HG03432 (cell line): ENCODE results near the gene RGS6.

Source experiments
- ATAC-seq: cut with Tn5 transposase; IDR thresholded peaks from one replicate; pipeline ENCODE4 v1.9.1; 2021; ENCODE audit warnings: mild to moderate bottlenecking, moderate library complexity; ENCODE audit not compliant: unreplicated experiment

The RGS6 gene

DNA sequence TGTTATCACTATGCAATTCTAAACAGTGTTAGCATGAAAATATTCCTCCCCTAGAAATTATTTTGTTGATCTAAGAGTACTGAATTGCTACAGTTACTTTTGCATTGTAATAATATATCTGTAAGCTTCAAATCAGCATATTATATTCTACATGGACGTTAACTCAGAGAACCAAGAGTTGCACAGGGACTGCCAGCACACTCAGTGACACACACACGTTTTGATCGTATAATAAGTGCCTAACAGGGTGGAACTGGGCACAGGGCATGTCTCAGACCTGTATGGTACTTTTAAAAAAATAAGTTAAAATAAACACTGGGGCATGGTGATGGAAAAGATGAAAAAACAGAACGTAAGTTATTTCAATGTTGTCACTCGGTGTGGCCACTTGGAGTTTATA, 451.6 kb downstream of the RGS6 start:
- no peak for ATAC-seq

DNA sequence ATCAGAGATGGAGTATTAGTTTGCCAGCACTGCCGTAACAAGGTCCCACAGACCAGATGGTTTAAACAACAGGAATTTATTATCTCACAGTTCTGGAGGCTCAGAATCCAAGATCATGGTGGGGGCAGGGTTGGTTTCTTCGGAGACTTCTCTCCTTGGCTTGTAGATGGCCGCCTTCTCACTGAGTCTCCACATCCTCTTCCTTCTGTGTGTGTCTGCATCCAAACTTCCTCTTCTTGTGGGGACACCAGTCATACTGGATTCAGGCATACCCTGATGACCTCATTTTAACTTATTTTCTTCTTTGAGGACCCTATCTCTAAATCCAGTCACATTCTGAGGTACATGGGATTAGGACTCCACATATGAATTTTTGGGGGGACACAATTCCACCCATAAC, 455.5 kb downstream of the RGS6 start:
- no peak for ATAC-seq

DNA sequence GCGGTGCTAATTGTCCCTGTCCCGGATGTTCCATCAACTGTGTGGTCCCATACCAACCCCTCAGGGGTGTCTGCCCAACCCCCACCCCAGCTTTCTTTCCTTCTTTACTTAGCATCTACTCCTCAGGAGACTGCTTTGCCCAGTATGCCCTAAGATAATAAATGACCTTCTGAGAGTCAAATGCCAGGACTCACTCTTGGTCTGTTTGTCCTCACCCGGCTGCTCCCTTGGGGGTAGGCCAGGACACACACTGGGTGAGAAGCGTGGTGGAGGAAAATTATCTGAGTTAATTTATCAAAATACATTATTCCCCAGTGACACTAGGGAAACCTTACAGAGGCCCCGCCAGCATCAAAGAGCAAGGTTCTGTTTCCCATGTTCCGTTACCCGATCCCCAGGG, 457.0 kb downstream of the RGS6 start:
- ATAC-seq = no peak

DNA sequence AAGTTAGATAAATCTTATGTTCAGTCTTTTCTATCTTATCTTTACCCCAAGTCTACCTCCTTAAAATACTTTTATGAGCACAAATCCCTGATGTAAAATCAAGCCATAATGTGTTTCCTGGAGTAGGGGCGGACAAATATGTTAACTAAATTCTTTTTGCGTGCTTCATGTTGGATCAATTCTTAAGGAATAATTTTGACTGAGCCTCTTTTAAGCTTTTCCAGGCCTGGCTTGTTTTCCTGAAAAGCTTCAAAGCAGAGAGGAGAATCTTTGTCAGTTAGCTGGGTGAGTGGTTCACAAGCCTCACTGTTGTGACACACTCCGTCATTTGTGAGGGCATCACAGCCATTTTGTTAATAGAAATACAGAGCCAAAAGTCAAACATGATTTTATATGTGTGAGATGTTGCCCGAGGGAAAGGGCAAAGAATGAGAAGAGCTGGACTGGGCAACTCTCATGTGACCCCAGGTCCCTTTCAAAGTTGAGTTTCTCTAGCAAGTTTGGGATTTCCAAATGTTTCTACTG, 468.9 kb downstream of the RGS6 start:
- ATAC-seq = no peak

DNA sequence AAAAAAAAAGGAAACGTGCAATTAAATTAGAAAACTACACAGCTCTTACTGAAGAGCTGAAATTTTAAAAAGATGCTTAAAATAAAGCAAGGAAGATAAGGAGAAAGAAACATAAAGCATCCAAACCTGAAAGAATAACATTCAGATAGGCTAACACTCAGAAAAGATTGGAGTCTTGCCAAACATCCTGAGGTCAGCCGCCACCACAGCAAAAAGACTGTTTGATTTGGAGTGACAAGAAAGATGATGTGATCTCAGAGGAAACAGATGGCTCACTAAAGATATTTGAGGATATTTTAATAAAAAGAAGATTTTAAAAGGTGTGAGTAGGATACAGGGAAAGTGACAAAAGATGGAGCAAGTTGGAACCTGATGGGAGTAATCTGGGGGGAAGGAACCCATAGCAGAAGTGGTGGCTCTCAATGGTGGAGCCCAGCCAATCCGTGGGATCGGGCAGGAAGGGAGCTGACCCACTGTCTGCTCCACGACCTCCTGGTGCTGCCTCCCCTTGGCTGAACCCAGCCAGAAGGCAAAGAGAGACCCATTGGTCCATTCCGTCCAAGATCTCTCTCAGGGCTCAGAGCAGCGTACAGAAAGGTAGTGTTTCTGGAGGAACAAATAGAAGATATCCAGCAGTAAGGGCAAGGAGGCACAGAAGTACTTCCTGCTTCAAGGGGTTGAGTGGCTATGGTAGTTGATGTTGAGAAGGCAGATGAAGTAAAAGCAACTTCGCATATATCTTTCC, 469.6 kb downstream of the RGS6 start:
- ATAC-seq = no peak

DNA sequence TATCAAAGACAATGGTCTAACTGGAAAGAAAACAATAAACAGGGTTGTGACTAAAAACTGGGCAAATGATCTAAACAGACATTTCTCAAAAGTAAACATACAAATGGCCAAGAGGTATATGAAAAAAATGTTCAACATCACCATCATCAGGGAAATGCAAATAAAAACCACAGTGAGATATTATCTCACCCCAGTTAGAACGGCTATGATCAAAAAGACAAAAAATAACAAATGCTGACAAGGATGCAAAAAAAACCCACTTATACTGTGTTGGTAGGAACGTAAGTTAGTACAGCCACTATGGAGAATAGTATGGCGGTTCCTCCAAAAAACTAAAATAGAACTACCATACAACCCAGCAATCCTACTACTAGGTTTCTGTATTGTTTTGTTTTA, 470.1 kb downstream of the RGS6 start:
- ATAC-seq = no peak

DNA sequence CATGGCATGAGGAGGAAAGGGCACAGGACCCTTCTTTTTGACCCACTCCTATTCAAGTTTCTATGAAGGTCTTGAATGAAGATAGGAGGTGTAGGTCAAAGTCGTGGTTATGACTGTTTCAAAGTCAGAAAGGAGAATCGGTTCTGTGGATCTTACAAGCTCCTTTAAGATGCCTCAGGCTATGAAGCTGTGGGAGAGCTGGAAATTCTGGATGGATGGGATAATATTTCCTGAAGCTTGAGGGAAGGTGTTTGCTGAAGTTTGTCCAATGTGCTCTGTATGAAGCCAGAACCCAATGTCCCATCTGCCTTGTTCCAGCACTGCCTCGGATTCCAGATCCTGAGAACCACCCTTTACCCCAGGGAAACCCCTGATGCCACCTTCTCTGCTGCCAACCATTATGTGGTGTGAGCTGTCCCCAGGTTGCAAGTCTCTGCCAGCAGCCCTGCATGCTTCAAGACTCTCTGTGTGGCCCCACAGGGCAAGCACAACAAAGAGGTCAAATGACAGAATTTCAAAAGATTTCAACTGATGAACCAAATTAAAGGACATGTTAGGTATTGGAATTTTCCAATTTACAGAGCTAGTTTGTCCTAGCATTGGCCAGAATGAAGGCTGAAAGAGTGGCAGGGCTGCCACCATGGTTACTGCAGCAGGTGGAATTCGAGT, 472.0 kb downstream of the RGS6 start:
- no peak for ATAC-seq

DNA sequence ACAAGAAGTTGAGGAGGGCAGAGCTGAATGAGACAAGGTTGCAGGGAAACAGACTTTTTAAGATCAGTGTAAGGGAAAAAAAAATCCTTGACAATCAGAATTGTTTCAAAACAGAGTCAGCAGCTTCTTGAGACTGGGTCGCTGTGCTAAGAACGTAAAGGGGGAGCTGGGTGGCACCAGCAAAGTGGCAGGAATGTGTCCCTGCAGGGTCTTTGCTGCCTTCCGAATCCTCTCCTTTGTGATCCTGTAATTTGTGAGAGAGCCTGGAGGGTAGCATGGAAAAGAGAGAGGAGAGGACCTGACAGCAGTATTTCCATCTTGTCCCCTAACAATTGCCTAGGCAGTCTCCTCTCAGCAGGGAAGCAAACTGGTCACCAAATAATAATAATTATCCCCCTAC, 472.8 kb downstream of the RGS6 start:
- no peak for ATAC-seq

DNA sequence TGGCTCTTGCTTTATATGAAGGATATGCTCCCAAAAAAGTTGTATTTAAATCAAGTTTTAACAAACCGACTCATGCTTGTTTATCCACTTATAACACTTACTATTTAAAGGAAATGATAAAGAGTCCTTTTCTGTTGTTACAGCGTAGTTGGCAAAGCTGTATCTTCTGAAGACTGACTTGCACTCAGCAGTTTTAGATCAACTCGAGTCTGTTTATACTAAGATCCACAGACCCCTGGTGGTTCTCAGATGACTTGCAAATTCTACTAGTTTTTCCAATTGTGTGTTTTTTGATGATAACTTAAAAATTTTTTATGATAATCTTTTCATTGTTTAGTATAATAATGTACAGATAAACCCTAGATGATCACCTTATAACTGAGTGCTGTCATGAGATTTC, 475.8 kb downstream of the RGS6 start:
- ATAC-seq = no peak

DNA sequence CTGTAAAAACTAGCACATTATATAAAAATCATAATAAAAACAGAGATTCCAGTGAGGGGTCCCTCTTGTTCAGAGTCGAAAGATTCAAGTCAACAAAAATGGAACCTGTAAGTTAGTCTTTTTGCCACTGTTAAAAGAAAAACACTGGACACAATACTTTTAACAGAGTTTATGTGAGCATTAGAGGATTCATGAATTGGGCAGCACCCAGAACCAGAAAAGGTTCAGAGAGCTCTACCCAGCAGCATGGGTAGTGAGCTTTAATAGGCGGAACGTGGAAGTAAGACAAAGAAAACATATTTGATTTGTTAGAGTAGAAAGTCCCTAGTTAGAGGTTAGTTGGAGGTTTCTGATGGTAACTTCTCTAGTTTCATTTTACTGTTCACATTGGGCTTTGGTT, 476.8 kb downstream of the RGS6 start:
- no peak for ATAC-seq

DNA sequence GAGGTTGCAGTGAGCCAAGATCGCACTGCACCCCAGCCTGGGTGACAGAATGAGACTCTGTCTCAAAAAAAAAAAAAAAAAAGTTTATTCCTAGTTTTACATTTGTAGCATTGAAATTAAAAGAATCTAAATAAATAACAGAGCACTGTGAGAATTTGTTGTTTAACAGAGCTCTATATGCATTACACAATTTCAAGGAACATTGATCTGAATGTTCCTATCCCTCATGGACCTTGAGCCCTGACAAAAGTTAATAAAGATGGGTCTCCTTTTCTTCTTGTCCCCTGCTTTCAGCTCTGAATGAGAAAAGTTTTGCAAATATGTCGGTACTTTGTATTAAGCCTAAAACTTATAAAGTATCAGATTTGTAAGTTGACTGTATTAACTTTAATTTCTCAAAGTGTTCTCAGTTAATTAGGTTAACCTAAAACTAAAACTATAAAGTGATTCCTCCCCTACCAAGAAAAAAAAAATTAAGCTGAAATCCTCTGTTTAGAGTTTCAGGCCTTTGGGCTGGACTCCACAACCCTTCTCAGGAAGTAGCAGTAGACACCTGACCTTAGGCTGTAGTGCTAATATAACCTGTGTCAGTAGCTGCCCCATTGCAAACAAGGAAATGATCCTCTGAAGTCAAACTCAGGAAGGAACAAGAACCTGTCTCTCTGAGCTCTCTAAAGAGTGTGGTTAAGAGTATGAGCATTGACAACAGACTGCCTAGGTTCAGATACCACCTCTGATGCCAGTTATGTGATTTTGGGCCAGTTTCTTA, 484.0 kb downstream of the RGS6 start:
- no peak for ATAC-seq

DNA sequence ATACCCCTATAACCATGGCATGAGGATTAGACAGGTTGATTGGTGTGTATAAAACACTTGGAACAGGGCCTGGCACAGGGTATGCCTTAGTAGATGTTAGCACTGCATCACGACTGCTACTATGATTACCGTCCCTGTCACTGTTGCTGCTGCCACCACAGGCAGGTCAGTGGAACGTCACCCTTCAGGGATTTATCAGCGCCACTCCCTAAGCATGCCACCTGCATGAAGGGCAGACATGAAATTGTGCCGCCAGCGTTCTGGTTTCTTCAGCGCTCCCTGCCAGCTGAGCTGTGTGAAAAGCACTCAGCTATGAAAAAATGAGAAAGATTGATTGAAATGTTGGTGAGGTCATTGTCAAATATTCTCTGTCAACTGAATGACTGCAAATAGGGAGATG, 484.7 kb downstream of the RGS6 start:
- no peak for ATAC-seq

DNA sequence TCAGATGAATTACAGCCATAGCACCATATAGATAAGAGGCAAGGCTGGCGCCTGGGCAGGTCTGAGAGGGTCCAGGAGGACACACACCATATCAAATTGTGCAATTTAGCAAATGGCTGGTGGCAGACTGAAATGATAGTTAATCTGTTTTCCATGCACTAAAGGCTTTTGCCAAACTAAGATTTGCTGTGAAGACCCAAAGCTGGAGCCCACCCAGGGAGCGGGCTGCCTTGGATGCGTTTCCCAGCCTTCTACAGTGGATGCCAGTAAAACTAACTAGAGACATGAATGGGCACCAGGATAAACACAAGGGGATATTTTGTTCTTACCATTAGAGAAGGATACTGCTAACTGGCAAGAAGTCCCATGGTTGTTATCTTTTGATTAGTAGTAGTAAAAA, 486.6 kb downstream of the RGS6 start:
- no peak for ATAC-seq

DNA sequence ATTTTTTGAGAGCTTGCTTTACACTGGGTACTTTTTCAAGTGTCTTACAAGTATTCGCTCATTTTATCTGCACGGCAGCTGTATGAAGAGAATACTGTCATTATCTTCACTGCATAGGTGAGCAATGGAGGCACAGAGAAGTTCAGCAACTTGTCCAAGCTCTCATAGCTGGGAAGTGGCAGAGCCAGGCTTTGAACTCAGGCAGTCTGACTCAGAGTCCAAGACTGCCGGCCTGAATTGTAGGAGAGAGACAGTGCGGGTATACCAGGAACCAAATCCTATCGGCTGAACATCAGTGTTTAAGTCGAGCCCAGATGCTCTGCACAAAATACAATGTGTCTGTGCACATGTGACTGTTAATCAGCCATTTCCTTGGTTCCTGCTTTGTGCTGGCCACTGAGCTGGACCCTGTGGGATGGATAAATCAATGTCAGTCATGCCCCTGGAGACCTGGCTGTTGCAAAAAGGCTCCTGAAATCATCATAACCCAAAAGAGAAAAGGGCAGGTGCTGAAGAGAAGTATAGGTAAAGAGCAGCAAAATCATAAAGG, 487.1 kb downstream of the RGS6 start:
- ATAC-seq = no peak

DNA sequence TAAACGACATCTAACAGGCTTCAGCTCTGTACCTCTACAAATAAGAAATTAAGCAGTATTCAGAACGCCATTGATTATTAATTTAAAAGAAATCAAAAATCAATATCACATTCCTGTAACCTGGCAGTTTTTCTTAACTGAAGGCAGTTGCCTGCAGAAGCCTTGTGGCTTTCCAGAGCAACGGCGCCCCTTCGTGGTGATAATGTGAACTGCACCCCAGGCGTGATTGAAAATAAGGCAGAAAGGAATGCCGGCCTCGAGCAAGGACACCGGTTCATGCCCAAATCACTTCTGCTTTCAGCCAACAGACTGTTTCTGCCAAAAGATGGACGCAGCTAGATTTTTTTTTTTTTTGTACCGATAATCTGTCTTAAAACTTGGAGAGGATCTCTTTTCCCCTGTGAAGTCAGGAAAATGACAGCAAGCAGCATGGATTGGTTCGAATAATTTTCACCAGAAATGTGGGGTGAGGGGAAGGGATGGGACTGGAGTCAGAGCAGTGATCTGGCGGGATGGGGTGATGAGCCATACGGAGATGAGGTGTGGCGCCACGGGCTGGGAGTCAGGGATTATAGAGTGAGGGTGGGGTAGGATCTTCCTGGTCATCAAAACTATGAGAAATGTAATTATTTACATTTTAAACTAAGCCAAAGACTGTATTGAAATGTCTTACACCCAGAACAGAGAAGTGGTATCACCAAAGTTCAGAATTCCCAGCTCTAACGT, 488.7 kb downstream of the RGS6 start:
- ATAC-seq = no peak

DNA sequence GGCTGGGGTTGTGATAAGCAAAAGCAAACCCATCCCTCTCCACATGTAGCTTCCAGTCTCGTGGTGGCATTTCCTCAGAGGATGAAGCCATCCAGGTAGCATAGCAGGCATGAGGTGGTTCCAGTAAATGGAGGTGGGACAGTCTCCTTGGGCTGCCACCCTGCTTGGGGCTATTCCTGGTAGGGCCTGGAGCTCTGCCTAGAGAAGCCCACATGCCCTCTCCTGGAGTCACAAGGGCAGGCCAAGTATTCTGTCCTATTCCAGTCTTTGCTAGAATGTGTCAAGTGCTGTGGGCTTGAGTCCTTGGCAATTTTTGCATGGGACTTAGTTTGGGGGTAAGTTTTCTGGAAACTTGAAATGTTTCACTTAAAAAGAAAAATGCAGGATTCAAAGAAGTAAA, 491.7 kb downstream of the RGS6 start:
- ATAC-seq = no peak

DNA sequence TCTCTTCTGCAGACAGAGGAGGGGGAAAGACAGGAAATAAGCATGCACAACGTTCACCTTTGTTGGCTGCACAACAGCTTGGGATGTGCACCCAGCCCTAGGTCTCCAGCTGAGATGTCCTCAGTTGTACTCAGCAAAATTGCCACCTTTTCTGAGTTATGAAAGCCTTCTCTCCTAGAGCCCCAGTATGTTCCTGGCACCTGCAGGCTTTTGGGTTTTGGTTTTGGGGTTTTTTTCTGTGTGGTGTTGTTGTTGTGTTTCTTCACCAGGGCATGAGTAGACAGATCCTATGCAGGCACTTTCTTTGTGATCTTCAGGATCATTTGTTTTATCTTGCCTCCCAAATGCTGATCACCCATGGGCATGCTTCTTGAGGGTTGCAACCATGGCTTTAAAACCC, 498.2 kb downstream of the RGS6 start:
- ATAC-seq = no peak

DNA sequence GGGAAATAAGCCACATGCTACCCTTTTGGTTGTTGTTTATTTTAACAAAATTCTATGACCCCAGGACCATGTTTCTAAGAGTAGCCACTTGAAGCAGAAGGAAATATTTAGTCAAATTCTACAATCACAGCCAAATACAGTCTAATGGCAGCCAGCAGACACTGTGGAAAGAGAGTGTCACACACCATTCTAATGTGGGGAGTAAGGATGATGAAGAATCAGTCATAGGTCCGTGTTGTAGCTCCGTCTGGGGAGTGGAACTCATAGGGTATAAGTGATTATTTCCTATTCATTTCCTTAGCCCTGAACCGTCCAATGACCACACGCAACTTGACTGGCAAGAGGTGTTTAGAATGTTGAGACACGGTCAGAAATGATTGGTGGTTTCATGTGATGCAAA, 500.5 kb downstream of the RGS6 start:
- ATAC-seq = no peak

DNA sequence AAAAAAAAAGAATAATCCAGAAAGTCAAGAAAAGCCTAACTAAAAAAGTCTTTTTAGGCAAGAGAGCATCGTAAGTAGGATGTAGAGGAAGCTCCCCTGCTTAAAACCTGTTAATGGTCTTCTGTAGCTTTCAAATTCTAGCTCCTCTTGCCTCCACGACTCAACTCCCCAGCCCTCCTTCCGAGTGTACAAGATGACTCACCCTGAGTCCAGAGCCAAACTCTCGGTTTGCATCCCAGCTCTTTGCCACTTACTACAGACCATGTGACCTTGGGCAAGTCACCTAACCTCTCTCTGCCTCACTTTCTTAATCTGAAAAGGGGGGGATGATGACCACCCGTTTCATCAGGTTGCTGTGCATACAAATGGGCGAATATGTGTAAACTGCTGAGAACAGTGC, 501.3 kb downstream of the RGS6 start:
- no peak for ATAC-seq

DNA sequence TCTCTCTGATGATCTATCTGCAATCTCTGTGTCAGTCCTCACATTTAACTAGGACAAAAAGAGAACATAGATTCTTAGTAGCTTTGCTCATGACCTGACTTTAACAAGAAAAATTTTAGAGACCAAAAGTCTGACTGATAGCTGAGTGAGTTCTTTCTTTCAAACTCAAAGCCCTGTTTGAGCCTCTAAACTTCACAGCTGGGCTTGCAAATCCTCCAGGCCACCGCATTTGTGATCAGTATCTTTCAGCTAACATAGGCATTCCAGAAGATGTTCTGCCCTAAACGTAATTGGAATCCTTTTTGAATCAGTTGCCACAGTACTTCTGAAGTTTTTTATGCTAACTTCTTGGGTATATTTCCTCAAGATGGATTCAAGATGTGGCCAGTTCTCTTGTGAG, 502.6 kb downstream of the RGS6 start:
- no peak for ATAC-seq

DNA sequence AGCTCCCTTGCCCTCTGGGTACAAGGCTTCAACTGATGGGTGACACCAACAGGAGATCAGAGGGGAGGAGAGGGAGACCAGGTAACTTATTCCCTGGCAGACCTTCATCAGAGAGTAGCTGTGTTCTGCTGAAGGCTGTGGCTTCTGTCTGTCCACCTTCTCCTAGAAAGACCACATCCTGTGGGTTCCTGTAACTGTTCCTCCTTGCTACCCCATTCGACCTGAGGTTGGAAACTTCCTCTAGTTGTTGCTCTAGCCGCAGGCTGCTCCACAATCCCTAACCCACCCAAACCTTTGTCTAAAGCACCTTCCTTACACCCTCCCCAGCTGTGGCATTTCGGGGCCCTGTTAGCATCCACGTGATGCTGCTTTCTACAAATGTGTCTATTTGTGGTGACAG, 507.5 kb downstream of the RGS6 start:
- ATAC-seq = no peak
